WTC11 (cell line): Measurements from ENCODE around the gene GAS2. TPM values are rescaled to one million over a fixed set of nuclear protein-coding genes. Genes with fewer than 3 reads are reported as not detected.
A peak's percentile ranks its signal among the peaks of the same experiment; 100 is the strongest.

ENCODE experiments used
- ATAC-seq: fragments of 200-7000 bp; cut with Tn5 transposase; 2 replicates; pipeline ENCODE4 v1.10.0; 2021; ENCODE audit warnings: mild to moderate bottlenecking, moderate library complexity
- CTCF ChIA-PET: fragments of 300-600 bp; sonication (Branson Sonifier 250); formaldehyde crosslinking; loops from one replicate; lab custom pipeline; 2021; ENCODE audit warnings: antibody characterized with exemption; lab: Charles Lee
- POLR2A ChIA-PET: fragments of 350-600 bp; sonication (Branson Sonifier 250); formaldehyde crosslinking; loops from one replicate; lab custom pipeline; 2021; ENCODE audit warnings: antibody characterized with exemption; lab: Charles Lee
- DNase-seq: peaks from one replicate; pipeline ENCODE4 v3.0.0; 2021; ENCODE audit warnings: low spot score
- H3K27ac Mint-ChIP-seq: 2 replicates; pipeline ENCODE4 v1.8.0; 2021; ENCODE audit warnings: mixed read lengths
- H3K27me3 Mint-ChIP-seq: 2 replicates; pipeline ENCODE4 v1.8.0; 2021; ENCODE audit warnings: low read depth, mild to moderate bottlenecking, moderate library complexity, mixed read lengths
- H3K36me3 Mint-ChIP-seq: 2 replicates; pipeline ENCODE4 v1.8.0; 2021; ENCODE audit warnings: mixed read lengths
- H3K4me1 Mint-ChIP-seq: 2 replicates; pipeline ENCODE4 v1.8.0; 2022; ENCODE audit warnings: mixed read lengths
- H3K4me3 Mint-ChIP-seq: 2 replicates; pipeline ENCODE4 v1.8.0; 2021; ENCODE audit warnings: mild to moderate bottlenecking, moderate library complexity, mixed read lengths
- H3K9me3 Mint-ChIP-seq: 2 replicates; pipeline ENCODE4 v1.8.0; 2021; ENCODE audit warnings: mixed read lengths
- ESRRA ChIP-seq: sonication (generic); formaldehyde crosslinking; IDR thresholded peaks from 2 replicates; pipeline ENCODE4 v1.8.1; 2022; ENCODE audit warnings: mild to moderate bottlenecking, missing genetic modification reagents, borderline replicate concordance
- GABPB1 ChIP-seq: sonication (generic); formaldehyde crosslinking; IDR thresholded peaks from 2 replicates; pipeline ENCODE4 v1.8.1; 2023; ENCODE audit warnings: mild to moderate bottlenecking, missing genetic modification reagents
- NR1H2 ChIP-seq: sonication (generic); formaldehyde crosslinking; IDR thresholded peaks from 2 replicates; pipeline ENCODE4 v1.9.0; 2021; ENCODE audit warnings: mild to moderate bottlenecking, moderate library complexity, missing genetic modification reagents
- PRRX2 ChIP-seq: fragments of 250-450 bp; sonication (Bioruptor Pico); IDR thresholded peaks from 2 replicates; pipeline ENCODE4 v1.8.0; 2021; ENCODE audit warnings: mild to moderate bottlenecking
- TP53 ChIP-seq: sonication (generic); formaldehyde crosslinking; IDR thresholded peaks from 2 replicates; pipeline ENCODE4 v1.8.1; 2023; ENCODE audit warnings: mild to moderate bottlenecking, missing genetic modification reagents
- ZNF416 ChIP-seq: fragments of 250-450 bp; sonication (Bioruptor Pico); IDR thresholded peaks from 2 replicates; pipeline ENCODE4 v1.9.0; 2021; ENCODE audit warnings: mild to moderate bottlenecking, inconsistent platforms
- total RNA-seq: library from RNA; stranded (reverse); gene quantifications from 3 replicates; pipeline ENCODE4 v1.2.3, GENCODE V29; 2021

The GAS2 gene
- total RNA-seq, 1 experiment from 2014 or later: 1.8 TPM

GRCh38 chr11:22860241-22860640 is 193.8 kb downstream of the GAS2 start, which contains the start of gene CCDC179:
CCDC179 (minus strand) TSS chr11:22860474; CDS start chr11:22860421, 53 bp downstream.
- peaks cover 16% of the 10 kb centered on the region for H3K9me3 Mint-ChIP-seq
- H3K36me3 Mint-ChIP-seq: no peaks in the 10 kb centered on the region
- DNase-seq: peak; percentile 11
- H3K27me3 Mint-ChIP-seq: no peaks in the 10 kb centered on the region
- ChIA-PET POLR2A (no interaction called here), CTCF (interaction anchor here (2.5 kb wide), 1 partner anchor 16 kb away, joined by 7 read pairs; no protein-coding TSS in a partner anchor)
- peaks cover 9% of the 10 kb centered on the region for H3K4me1 Mint-ChIP-seq
- no peak for TF ChIP-seq ESRRA (CRISPR knock-in tag)
- TF ChIP-seq NR1H2: no peak
- no peak for TF ChIP-seq GABPB1
- no peak for TF ChIP-seq ZNF416 (CRISPR knock-in tag)
- TF ChIP-seq PRRX2 (CRISPR knock-in tag): no peak
- TF ChIP-seq TP53: no peak
- H3K27ac Mint-ChIP-seq: no peak within 1 kb of the TSS
- ATAC-seq: peak; percentile 77
- H3K4me3 Mint-ChIP-seq: no peak within 1 kb of the TSS

Other genes starting within 250 kb of the GAS2 start
- 23.0 to 23.4 TPM (median 23.2 TPM) in 3 replicates for gene FANCF, start 40.8 kb upstream of the GAS2 start, total RNA-seq
- 8.1 to 10.9 TPM (median 9.1 TPM) in 3 replicates for gene SVIP, start 163.2 kb downstream of the GAS2 start, total RNA-seq
- gene CCDC179, start 193.9 kb downstream of the GAS2 start, total RNA-seq: not detected in 3 replicates